K562 (cell line): ENCODE results near the gene ANKRD27. TPM values are rescaled to one million over a fixed set of nuclear protein-coding genes. Genes with fewer than 3 reads are reported as not detected.

ENCODE experiments used
- ATF7 ChIP-seq: fragments of 450-650 bp; IDR thresholded peaks from 2 replicates; pipeline ENCODE4 v1.7.1; 2014; ENCODE audit warnings: mild to moderate bottlenecking, moderate library complexity
- CCNT2 ChIP-seq: IDR thresholded peaks from 2 replicates; pipeline ENCODE4 v1.6.1; 2011; ENCODE audit warnings: borderline replicate concordance, low read depth, mild to moderate bottlenecking, moderate library complexity, mixed read lengths, low read length; ENCODE audit not compliant: insufficient read length; ENCODE audit errors: extremely low read depth
- GABPA ChIP-seq: fragments of 200-800 bp; sonication (Bioruptor generic); conservative IDR thresholded peaks from 2 replicates; pipeline ENCODE4 v1.6.1; 2016; ENCODE audit warnings: low read depth, missing genetic modification characterization, missing compliant biosample characterization
- HNRNPLL ChIP-seq: fragments of 200-400 bp; formaldehyde crosslinking; IDR thresholded peaks from 2 replicates; pipeline ENCODE4 v1.6.1; 2017; ENCODE audit warnings: low read length, low read depth, mild to moderate bottlenecking; ENCODE audit not compliant: poor library complexity, severe bottlenecking
- PHF8 ChIP-seq: fragments of 200-600 bp; sonication (generic); IDR thresholded peaks from 2 replicates; pipeline ENCODE4 v1.6.1; 2012; ENCODE audit warnings: mixed run types, mild to moderate bottlenecking, inconsistent platforms, low read length, moderate library complexity, borderline replicate concordance
- POLR2G ChIP-seq: fragments of 200-400 bp; formaldehyde crosslinking; IDR thresholded peaks from 2 replicates; pipeline ENCODE4 v1.6.1; 2017; ENCODE audit warnings: low read depth, mild to moderate bottlenecking, antibody characterized with exemption, low read length, moderate library complexity
- RB1 ChIP-seq: fragments of 450-650 bp; IDR thresholded peaks from 2 replicates; pipeline ENCODE4 v1.6.1; 2017; ENCODE audit warnings: low read depth, mild to moderate bottlenecking
- SIN3B ChIP-seq: fragments of 450-650 bp; IDR thresholded peaks from 2 replicates; pipeline ENCODE4 v1.6.1; 2017; ENCODE audit warnings: low read depth, mild to moderate bottlenecking, moderate library complexity
- SMAD3 ChIP-seq: fragments of 450-650 bp; formaldehyde crosslinking; conservative IDR thresholded peaks from 2 replicates; pipeline ENCODE4 v1.4.0; 2020; ENCODE audit warnings: mild to moderate bottlenecking
- U2AF1 ChIP-seq: fragments of 200-400 bp; formaldehyde crosslinking; optimal IDR thresholded peaks from 2 replicates; pipeline ENCODE3; 2017; ENCODE audit warnings: mild to moderate bottlenecking, low read depth, low read length, moderate library complexity
- ZNF696 ChIP-seq: fragments of 250-450 bp; sonication (Bioruptor Pico); conservative IDR thresholded peaks from 2 replicates; pipeline ENCODE4 v1.4.0; 2020; ENCODE audit warnings: mild to moderate bottlenecking, moderate library complexity
- polyA plus RNA-seq, 8 experiments: library from polyadenylated mRNA; depleted of rRNA in 4 of 8; stranded (reverse) in 5 of 8; unstranded in 3 of 8; fragments of >200 nt; fragmentation: Nextera tagmentation in 2 of 8; fragmentation: Illumina TruSeq in 1 of 8; extraction: Ambion mirVana in 2 of 8; extraction: Trizol in 1 of 8; gene quantifications; 2 replicates each; pipeline versions ENCODE4 v1.2.1 to v1.2.3, GENCODE V29; 2011 to 2014; ENCODE audit warnings: inconsistent platforms in 1 of 8, missing spikeins in 1 of 8
- total RNA-seq, 7 experiments: library from RNA; depleted of rRNA in 6 of 7; stranded (reverse); fragments of >200 nt in 6 of 7; fragmentation: Illumina TruSeq in 2 of 7; extraction: Trizol in 2 of 7; gene quantifications; 2 replicates each; pipeline versions ENCODE4 v1.2.1 to v1.2.3, GENCODE V29; 2011 to 2021; ENCODE audit warnings: low replicate concordance in 1 of 7
- TF ChIP-seq, protein P1 (sequence below), 2 experiments: IDR thresholded peaks; 2 replicates each; pipeline ENCODE4 v1.6.1; 2011; ENCODE audit warnings: borderline replicate concordance in 1 of 2, control low read depth in 1 of 2, low read depth in 1 of 2, low read length in 1 of 2, mild to moderate bottlenecking in 1 of 2, mixed read lengths in 1 of 2, moderate library complexity in 1 of 2; ENCODE audit not compliant: insufficient read depth in 1 of 2, insufficient read length in 1 of 2, poor library complexity in 1 of 2, severe bottlenecking in 1 of 2; ENCODE audit errors: extremely low read depth in 1 of 2
- TF ChIP-seq, protein P2 (sequence below): sonication (generic); formaldehyde crosslinking; IDR thresholded peaks from 2 replicates; pipeline ENCODE4 v1.8.1; 2023; ENCODE audit warnings: mild to moderate bottlenecking, missing genetic modification reagents
- TF ChIP-seq, protein P3 (sequence below): sonication (generic); formaldehyde crosslinking; IDR thresholded peaks from 2 replicates; pipeline ENCODE4 v1.8.1; 2022; ENCODE audit warnings: missing genetic modification reagents
- TF ChIP-seq, protein P4 (sequence below), 2 experiments: fragments of 200-800 bp in 1 of 2; sonication (Bioruptor generic) in 1 of 2; sonication (generic) in 1 of 2; formaldehyde crosslinking in 1 of 2; IDR thresholded peaks in 1 of 2; conservative IDR thresholded peaks in 1 of 2; 2 replicates each; pipeline versions ENCODE4 v1.5.0 to v1.6.1; 2016 to 2020; ENCODE audit warnings: missing compliant biosample characterization in 1 of 2, missing genetic modification characterization in 1 of 2, missing genetic modification reagents in 1 of 2
- TF ChIP-seq, protein P5 (sequence below): sonication (generic); formaldehyde crosslinking; IDR thresholded peaks from 2 replicates; pipeline ENCODE4 v1.8.0; 2023; ENCODE audit warnings: mild to moderate bottlenecking, missing genetic modification reagents

The ANKRD27 gene
- total and polyA plus RNA-seq, 9 of the 15 experiments (the other 6 are each of a cell fraction or from before 2014, with no cell fraction given), result 5.3 to 71.3 (median 54.2) TPM

DNA sequence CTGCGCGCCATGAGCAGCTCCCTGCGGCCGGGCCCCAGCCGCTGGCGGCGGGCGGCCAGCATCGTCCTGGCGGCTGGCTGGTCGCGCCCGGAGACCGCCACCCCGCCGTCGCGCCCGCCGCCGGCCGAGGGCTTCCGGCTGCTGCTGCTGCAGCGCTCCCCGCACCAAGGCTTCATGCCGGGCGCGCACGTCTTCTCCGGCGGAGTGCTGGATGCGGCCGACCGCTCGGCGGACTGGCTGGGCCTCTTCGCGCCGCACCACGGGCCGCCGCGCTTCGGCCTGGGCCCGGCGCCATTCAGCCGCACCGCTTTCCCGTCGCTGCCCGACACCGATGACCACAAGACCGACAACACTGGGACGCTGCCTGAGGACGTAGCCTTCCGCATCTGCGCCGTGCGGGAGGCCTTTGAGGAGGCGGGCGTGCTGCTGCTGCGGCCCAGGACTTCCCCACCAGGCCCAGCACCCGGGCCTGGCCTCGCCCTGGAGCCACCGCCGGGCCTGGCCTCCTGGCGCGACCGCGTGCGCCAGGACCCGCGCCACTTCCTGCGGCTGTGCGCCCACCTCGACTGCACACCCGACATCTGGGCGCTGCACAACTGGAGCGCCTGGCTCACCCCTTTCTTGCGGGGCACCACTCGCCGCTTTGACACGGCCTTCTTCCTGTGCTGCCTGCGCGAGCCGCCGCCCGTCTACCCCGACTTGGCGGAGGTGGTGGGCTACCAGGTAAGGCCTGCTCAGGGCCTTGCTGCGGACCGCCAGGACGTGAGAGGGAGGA, 17.2 kb upstream of the ANKRD27 start (continued):
- TF ChIP-seq, protein P1, sequence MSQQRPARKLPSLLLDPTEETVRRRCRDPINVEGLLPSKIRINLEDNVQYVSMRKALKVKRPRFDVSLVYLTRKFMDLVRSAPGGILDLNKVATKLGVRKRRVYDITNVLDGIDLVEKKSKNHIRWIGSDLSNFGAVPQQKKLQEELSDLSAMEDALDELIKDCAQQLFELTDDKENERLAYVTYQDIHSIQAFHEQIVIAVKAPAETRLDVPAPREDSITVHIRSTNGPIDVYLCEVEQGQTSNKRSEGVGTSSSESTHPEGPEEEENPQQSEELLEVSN (IDR thresholded peaks at IDR 0.05; ENCODE audit: borderline replicate concordance in 1 of 2, extremely low read depth in 1 of 2, insufficient read depth in 1 of 2, insufficient read length in 1 of 2, low read depth in 1 of 2, low read length in 1 of 2, poor library complexity in 1 of 2, severe bottlenecking in 1 of 2), result peak; percentile 84 to 91
- TF ChIP-seq U2AF1 (peak; percentile 52), HNRNPLL (peak; percentile 3), CCNT2 (peak; percentile 58), PHF8 (peak; percentile 73; the same call in 1 of the 2 replicates), SMAD3 (no peak), GABPA (tag) (peak; percentile 64), ATF7 (no peak), RB1 (no peak; the same call in 1 of the 2 replicates), ZNF696 (no peak), POLR2G (peak; percentile 92), SIN3B (no peak; the same call in none of the 2 replicates)
- TF ChIP-seq, protein P2, sequence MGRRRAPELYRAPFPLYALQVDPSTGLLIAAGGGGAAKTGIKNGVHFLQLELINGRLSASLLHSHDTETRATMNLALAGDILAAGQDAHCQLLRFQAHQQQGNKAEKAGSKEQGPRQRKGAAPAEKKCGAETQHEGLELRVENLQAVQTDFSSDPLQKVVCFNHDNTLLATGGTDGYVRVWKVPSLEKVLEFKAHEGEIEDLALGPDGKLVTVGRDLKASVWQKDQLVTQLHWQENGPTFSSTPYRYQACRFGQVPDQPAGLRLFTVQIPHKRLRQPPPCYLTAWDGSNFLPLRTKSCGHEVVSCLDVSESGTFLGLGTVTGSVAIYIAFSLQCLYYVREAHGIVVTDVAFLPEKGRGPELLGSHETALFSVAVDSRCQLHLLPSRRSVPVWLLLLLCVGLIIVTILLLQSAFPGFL (CRISPR knock-in tag), result 0 out of 2 replicates have a peak, but pooled peaks have one; percentile 42
- TF ChIP-seq, protein P3, sequence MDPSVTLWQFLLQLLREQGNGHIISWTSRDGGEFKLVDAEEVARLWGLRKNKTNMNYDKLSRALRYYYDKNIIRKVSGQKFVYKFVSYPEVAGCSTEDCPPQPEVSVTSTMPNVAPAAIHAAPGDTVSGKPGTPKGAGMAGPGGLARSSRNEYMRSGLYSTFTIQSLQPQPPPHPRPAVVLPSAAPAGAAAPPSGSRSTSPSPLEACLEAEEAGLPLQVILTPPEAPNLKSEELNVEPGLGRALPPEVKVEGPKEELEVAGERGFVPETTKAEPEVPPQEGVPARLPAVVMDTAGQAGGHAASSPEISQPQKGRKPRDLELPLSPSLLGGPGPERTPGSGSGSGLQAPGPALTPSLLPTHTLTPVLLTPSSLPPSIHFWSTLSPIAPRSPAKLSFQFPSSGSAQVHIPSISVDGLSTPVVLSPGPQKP (CRISPR knock-in tag), result peak; percentile 65; the same call in 1 of the 2 replicates
- TF ChIP-seq, protein P4, sequence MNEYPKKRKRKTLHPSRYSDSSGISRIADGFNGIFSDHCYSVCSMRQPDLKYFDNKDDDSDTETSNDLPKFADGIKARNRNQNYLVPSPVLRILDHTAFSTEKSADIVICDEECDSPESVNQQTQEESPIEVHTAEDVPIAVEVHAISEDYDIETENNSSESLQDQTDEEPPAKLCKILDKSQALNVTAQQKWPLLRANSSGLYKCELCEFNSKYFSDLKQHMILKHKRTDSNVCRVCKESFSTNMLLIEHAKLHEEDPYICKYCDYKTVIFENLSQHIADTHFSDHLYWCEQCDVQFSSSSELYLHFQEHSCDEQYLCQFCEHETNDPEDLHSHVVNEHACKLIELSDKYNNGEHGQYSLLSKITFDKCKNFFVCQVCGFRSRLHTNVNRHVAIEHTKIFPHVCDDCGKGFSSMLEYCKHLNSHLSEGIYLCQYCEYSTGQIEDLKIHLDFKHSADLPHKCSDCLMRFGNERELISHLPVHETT (CRISPR knock-in tag; conservative IDR thresholded peaks at IDR 0.05 in 1 of 2, IDR thresholded peaks at IDR 0.05 in 1 of 2), result peak; percentile 7 to 40; a peak in 1 of 4 replicates
- TF ChIP-seq, protein P5, sequence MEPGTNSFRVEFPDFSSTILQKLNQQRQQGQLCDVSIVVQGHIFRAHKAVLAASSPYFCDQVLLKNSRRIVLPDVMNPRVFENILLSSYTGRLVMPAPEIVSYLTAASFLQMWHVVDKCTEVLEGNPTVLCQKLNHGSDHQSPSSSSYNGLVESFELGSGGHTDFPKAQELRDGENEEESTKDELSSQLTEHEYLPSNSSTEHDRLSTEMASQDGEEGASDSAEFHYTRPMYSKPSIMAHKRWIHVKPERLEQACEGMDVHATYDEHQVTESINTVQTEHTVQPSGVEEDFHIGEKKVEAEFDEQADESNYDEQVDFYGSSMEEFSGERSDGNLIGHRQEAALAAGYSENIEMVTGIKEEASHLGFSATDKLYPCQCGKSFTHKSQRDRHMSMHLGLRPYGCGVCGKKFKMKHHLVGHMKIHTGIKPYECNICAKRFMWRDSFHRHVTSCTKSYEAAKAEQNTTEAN (CRISPR knock-in tag), result peak; percentile 85
